Skeletal muscle cell (primary cell): ENCODE measurements around the gene SAMD4B.
A peak's percentile ranks its signal among the peaks of the same experiment; 100 is the strongest.

Source experiments
- DNase-seq: peaks from one replicate; pipeline ENCODE4 v3.0.0-alpha.2; 2010; ENCODE audit warnings: low read depth
- H3K4me3 ChIP-seq: 2 replicates; pipeline ENCODE4 v1.5.1; 2011; ENCODE audit warnings: low read depth, mild to moderate bottlenecking, control low read depth, low read length, moderate library complexity

SAMD4B gene

DNA sequence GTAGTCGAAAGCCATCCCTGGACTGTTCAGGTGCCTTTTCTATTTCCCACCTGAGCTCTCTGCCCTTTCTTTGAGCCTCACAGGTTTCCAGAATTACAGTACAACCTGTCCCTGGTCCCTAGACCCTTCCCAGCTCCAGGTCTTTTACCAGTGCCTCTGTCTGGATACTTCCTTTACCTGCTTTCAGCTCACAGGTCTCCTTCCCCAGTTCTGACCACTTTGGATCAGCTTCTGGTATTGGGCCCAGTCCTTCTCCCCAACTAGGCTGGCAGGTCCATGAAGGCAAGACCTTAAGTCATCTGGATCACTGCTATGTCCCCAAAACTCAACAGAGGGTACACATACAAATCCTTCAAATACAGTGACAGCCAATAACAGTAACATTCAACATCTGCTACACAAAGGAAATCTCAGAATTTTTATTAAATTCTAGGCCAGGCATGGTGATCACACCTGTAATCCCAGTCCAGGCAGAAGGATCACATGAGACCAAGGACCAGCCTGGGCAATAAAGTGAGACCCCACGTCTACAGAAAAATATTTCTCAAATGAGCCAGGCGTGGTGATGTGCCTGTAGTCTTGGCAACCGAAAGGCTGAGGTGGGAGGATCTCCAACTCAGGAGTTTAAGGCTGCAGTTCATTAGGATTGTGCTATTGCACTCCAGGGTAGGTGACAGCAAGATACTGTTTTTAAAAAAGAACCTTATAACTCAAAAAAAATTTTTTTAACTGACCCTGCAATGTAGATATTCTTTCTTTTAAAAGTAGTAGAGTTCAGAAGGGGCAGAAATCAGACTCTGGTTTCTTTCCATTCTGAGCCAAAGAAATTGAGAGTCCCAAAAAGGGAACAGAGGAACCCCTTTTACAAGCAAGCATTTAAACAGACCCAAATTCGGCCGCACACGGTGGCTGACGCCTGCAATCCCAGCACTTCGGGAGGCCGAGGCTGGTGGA is 92.2 kb downstream of the SAMD4B start:
- no peak for DNase-seq
- H3K4me3 ChIP-seq = peak overlapping the region; percentile 73
